Lung (tissue), 12 donors: ENCODE data around the gene FAM168B. TPM values are rescaled to one million over a fixed set of nuclear protein-coding genes. Genes with fewer than 3 reads are reported as not detected.

Experiments used
- ATAC-seq: fragments of 200-7000 bp; cut with Tn5 transposase; one replicate; pipeline ENCODE4 v1.9.1; 2020; ENCODE audit warnings: moderate number of reproducible peaks; ENCODE audit not compliant: insufficient read depth, low FRiP score
- DNase-seq, 3 donors: peaks; one replicate each; pipeline ENCODE4 v3.0.0-alpha.2; 2013 to 2017
- H3K27ac ChIP-seq, 2 donors: one replicate each; pipeline ENCODE4 v1.5.1; 2013; ENCODE audit warnings: mild to moderate bottlenecking in 2 of 2, moderate library complexity in 2 of 2, control low read depth in 1 of 2, inconsistent platforms in 1 of 2, low read depth in 1 of 2, low read length in 1 of 2
- H3K27me3 ChIP-seq, 3 donors: one replicate each; pipeline ENCODE4 v1.5.1; 2013; ENCODE audit warnings: low read length in 2 of 3; ENCODE audit not compliant: control insufficient read depth in 3 of 3, insufficient read depth in 3 of 3
- H3K36me3 ChIP-seq, 4 donors: one replicate each; pipeline ENCODE4 v1.5.1; 2013; ENCODE audit warnings: low read length in 4 of 4, mild to moderate bottlenecking in 1 of 4, moderate library complexity in 1 of 4; ENCODE audit not compliant: control insufficient read depth in 4 of 4, insufficient read depth in 4 of 4
- H3K4me1 ChIP-seq, 5 donors: one replicate each; pipeline ENCODE4 v1.5.1; 2013; ENCODE audit warnings: low read length in 5 of 5, mild to moderate bottlenecking in 2 of 5, moderate library complexity in 1 of 5; ENCODE audit not compliant: control insufficient read depth in 5 of 5, insufficient read depth in 5 of 5
- H3K4me3 ChIP-seq: one replicate; pipeline ENCODE4 v1.5.1; 2013; ENCODE audit warnings: mild to moderate bottlenecking, control low read depth, moderate library complexity
- H3K9ac ChIP-seq, 2 donors: one replicate each; pipeline ENCODE4 v1.5.1; 2013; ENCODE audit warnings: low read length in 2 of 2, control low read depth in 1 of 2; ENCODE audit not compliant: insufficient read depth in 1 of 2
- H3K9me3 ChIP-seq, 4 donors: one replicate each; pipeline ENCODE4 v1.5.1; 2013; ENCODE audit warnings: low read length in 3 of 4, mild to moderate bottlenecking in 1 of 4, moderate library complexity in 1 of 4; ENCODE audit not compliant: control insufficient read depth in 4 of 4, insufficient read depth in 3 of 4
- WGBS, 2 donors: extraction: QIAGEN DNeasy Blood & Tissue Kit; methylation state at CpG; one replicate each; pipeline ENCODE4 v1.1.7; 2013; 5-methylcytosine and 5-hydroxymethylcytosine counted together
- polyA plus RNA-seq, 2 donors: library from polyadenylated mRNA; stranded (reverse); fragments of 200-250 nt; gene quantifications; one replicate each; pipeline ENCODE4 v1.2.1, GENCODE V29; 2013
- total RNA-seq, 2 donors: library from RNA; depleted of rRNA in 1 of 2; stranded (reverse); fragments of >200 nt in 1 of 2; gene quantifications; one replicate each; pipeline ENCODE4 v1.2.1, GENCODE V29; 2014 to 2021
- TF ChIP-seq, protein P1 (sequence below): IDR thresholded peaks from 2 replicates; pipeline ENCODE4 v1.5.1; 2012; ENCODE audit warnings: mild to moderate bottlenecking; ENCODE audit errors: control extremely low read depth, extremely low read depth
- donor health status: control.
- donor health status: control.
- donor health status: Bipolar disorder and iron deficiency.
- donor health status: healthy.
- donor health status: DM: yes; HTN: yes; CAD: no.

Gene FAM168B
- total and polyA plus RNA-seq, 4 donors = 20.4 to 79.7 (median 40.1) TPM

DNA sequence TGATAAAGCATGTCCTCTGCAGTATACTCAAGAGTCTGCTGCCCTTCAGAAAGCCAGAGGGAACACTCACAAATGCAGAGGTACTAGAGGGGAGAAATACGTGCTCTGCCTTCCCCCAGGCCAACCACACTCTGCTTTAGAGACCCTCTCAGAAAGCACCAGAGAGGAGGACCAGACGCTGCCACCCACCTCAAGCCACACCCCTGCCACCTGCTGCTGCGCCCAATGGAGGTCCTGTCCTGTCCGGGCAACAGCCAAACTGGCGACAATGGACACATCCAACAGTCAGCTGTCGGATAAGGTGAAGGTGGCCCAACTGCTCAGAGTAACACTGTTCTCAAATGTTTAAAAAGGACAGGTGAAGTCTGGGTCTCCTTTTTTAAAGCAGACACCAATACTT is 44.6 kb downstream of the FAM168B start:
- Histone ChIP-seq H3K9ac (no peak overlapping the region), H3K27ac (no peak overlapping the region), H3K4me1 (no peaks in the 10 kb centered on the region), H3K9me3 (no peaks in the 10 kb centered on the region), H3K4me3 (no peak overlapping the region), H3K36me3 (peaks cover 17 to 57% (median 32%) of the 10 kb centered on the region in 4 donors), H3K27me3 (no peaks in the 10 kb centered on the region)
- ATAC-seq (no peak), DNase-seq (no peak)
- TF ChIP-seq, protein P1, sequence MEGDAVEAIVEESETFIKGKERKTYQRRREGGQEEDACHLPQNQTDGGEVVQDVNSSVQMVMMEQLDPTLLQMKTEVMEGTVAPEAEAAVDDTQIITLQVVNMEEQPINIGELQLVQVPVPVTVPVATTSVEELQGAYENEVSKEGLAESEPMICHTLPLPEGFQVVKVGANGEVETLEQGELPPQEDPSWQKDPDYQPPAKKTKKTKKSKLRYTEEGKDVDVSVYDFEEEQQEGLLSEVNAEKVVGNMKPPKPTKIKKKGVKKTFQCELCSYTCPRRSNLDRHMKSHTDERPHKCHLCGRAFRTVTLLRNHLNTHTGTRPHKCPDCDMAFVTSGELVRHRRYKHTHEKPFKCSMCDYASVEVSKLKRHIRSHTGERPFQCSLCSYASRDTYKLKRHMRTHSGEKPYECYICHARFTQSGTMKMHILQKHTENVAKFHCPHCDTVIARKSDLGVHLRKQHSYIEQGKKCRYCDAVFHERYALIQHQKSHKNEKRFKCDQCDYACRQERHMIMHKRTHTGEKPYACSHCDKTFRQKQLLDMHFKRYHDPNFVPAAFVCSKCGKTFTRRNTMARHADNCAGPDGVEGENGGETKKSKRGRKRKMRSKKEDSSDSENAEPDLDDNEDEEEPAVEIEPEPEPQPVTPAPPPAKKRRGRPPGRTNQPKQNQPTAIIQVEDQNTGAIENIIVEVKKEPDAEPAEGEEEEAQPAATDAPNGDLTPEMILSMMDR = no peak
- WGBS, 2 donors = 95 to 96% methylated on average over 6 of the region's 6 CpGs

DNA sequence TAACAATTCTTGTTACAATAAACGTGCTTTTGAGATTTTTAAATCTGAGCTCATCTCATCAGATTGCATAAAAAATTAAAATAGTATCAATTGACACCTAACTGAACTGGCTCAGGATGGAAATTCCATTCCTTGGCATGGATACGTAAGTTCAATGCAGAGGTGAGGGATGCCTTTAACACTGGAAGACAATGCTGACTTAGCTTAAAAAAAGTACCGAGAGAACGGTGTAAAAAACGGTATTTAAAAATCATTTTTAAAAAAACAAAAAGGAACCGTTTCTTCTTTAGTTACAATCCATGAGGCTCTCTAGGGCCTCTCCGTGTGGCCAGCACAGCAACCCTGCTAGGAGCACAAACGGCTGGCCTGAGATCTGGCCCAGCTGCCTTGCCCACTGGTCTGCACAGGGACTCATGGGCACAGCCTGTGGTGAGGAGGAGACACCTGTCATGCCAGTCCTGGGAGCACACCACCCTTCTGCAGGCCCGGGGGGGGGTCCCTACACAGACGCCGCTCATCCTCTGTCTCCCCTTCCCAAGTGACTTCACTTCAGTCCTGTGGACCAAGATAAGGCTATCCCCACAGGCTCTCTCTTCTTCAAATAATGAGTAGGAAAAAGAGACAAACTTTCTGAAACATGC is 45.2 kb downstream of the FAM168B start:
- H3K9me3 ChIP-seq = no peaks in the 10 kb centered on the region
- no peak for DNase-seq
- no peak overlapping the region for H3K9ac ChIP-seq
- H3K27ac ChIP-seq = no peak overlapping the region
- H3K36me3 ChIP-seq = peaks cover 17 to 54% (median 28%) of the 10 kb centered on the region in 4 donors
- H3K4me1 ChIP-seq = no peaks in the 10 kb centered on the region
- no peak overlapping the region for H3K4me3 ChIP-seq
- H3K27me3 ChIP-seq = no peaks in the 10 kb centered on the region
- 92 to 94% methylated on average over 11 of the region's 11 CpGs for WGBS, 2 donors
- TF ChIP-seq, protein P1 = no peak
- ATAC-seq = no peak

DNA sequence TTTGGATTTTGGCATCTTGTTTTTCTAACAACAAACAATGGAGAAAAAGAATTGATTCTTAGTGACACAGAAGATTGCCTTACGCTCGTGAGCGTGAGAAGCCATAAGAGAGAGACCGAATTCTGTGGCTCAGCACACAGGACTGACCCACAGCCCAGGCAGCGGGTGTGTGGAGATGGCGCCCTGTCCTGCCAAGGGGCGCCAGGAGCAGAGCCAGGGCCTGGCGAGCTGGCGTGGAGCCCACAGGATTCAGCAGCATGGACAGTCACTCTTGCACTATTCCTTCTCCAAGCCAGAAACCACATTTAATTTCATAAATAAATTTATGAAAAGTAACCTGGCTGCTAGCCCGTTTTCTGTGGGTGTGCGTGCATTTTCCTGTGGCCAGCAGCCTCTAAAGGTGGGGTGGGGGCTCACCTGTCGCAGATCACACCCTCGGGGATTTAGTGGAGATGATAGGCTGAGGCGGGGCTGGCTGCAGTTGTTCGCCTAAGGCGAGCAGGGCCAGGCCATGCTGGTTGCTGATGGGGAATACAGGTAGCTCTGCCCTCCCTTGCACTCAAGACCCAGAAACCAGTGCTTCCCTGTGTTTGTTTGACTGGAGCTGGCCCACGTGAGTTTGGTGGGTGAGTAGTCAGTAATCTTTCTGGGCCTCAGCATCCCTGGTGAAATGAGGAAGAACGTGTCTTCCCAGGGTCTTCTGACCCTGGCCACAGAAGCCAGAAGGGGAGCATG is 46.2 kb downstream of the FAM168B start:
- Histone ChIP-seq H3K27me3 (no peaks in the 10 kb centered on the region), H3K27ac (no peak overlapping the region), H3K4me1 (no peaks in the 10 kb centered on the region), H3K9me3 (no peaks in the 10 kb centered on the region), H3K4me3 (no peak overlapping the region), H3K36me3 (peaks cover 14 to 45% (median 21%) of the 10 kb centered on the region in 4 donors), H3K9ac (no peak overlapping the region)
- TF ChIP-seq, protein P1 = no peak
- no peak for ATAC-seq
- WGBS, 2 donors = 92 to 94% methylated on average over 18 of the region's 18 CpGs
- no peak for DNase-seq
